GM12865 (cell line): ENCODE results near the gene KIF13A.
"Not testable (repeated sequence)": the region's sequence is repeated elsewhere in the genome, so short reads cannot be mapped to it uniquely, and the experiment has no call there.

Experiments used
- DNase-seq: peaks from one replicate; pipeline ENCODE4 v3.0.0; 2010; ENCODE audit warnings: low read depth
- H3K4me3 ChIP-seq: 2 replicates; pipeline ENCODE4 v1.5.1; 2011; ENCODE audit warnings: mild to moderate bottlenecking, low read depth, low read length, control low read depth
- CTCF ChIP-seq: IDR thresholded peaks from 2 replicates; pipeline ENCODE4 v1.5.1; 2011; ENCODE audit warnings: low read length, control low read depth, low read depth, inconsistent platforms; ENCODE audit not compliant: insufficient read depth; ENCODE audit errors: missing control alignments

Gene KIF13A

GRCh38 chr6:17771609-17772008 is 215.8 kb downstream of the KIF13A start:
- no peak overlapping the region for H3K4me3 ChIP-seq
- no peak for DNase-seq
- TF ChIP-seq CTCF, result no peak

GRCh38 chr6:17768881-17769280 is 218.6 kb downstream of the KIF13A start:
- TF ChIP-seq CTCF, result no peak
- no peak for DNase-seq
- no peak overlapping the region for H3K4me3 ChIP-seq

- no peak for DNase-seq
- no peak for TF ChIP-seq CTCF
- H3K4me3 ChIP-seq, result no peak overlapping the region
These were observed 219.0 kb downstream of the KIF13A start for GRCh38 chr6:17768388-17768787.

- no peak for TF ChIP-seq CTCF
- no peak for DNase-seq
- no peak overlapping the region for H3K4me3 ChIP-seq
These were observed 224.8 kb downstream of the KIF13A start for GRCh38 chr6:17762651-17763050.

- DNase-seq, result no peak
- TF ChIP-seq CTCF, result no peak
- no peak overlapping the region for H3K4me3 ChIP-seq
These were observed 229.3 kb downstream of the KIF13A start for GRCh38 chr6:17758119-17758518.

GRCh38 chr6:17754254-17754653 is 233.2 kb downstream of the KIF13A start:
- no peak for TF ChIP-seq CTCF
- H3K4me3 ChIP-seq, result no peak overlapping the region
- DNase-seq, result no peak

- not testable (repeated sequence) for H3K4me3 ChIP-seq, DNase-seq
These were observed 242.1 kb downstream of the KIF13A start for GRCh38 chr6:17745324-17745723.

GRCh38 chr6:17744757-17745308 is 242.6 kb downstream of the KIF13A start:
- not testable (repeated sequence) for DNase-seq, H3K4me3 ChIP-seq
